Adrenal gland (tissue), 12 donors: ENCODE data around the gene TLE5. TPM values are rescaled to one million over a fixed set of nuclear protein-coding genes. Genes with fewer than 3 reads are reported as not detected.

Source experiments
- DNase-seq, 7 donors: peaks; one replicate each; pipeline ENCODE4 v3.0.0-alpha.2; 2019 to 2020
- H3K27ac ChIP-seq, 5 donors: fragments of 200-600 bp; sonication (generic) in 4 of 5; 1 replicate in 3 of 5; 2 replicates in 2 of 5; pipeline versions ENCODE4 v1.5.1 to v1.8.0; 2016 to 2020; ENCODE audit warnings: mild to moderate bottlenecking in 1 of 5
- H3K27me3 ChIP-seq: fragments of 200-600 bp; 2 replicates; pipeline ENCODE4 v1.8.0; 2021
- H3K36me3 ChIP-seq, 2 donors: fragments of 200-600 bp; replicated peaks in 1 of 2; 1 replicate in 1 of 2; 2 replicates in 1 of 2; pipeline versions ENCODE4 v1.5.1 to v1.8.0; 2018 to 2022
- H3K4me1 ChIP-seq, 2 donors: fragments of 200-600 bp; replicated peaks in 1 of 2; 1 replicate in 1 of 2; 2 replicates in 1 of 2; pipeline versions ENCODE4 v1.5.1 to v1.8.0; 2018 to 2021
- H3K4me3 ChIP-seq, 4 donors: fragments of 200-600 bp; sonication (generic) in 3 of 4; one replicate each; pipeline ENCODE4 v1.5.1; 2016 to 2018
- H3K9me3 ChIP-seq, 3 donors: fragments of 200-600 bp; sonication (generic) in 1 of 3; replicated peaks in 1 of 3; 1 replicate in 2 of 3; 2 replicates in 1 of 3; pipeline versions ENCODE4 v1.5.1 to v1.8.0; 2016 to 2021
- POLR2A ChIP-seq, 2 donors: fragments of 450-650 bp; IDR thresholded peaks; one replicate each; pipeline ENCODE4 v1.6.1; 2017; ENCODE audit warnings: antibody characterized with exemption in 2 of 2, mild to moderate bottlenecking in 2 of 2, moderate library complexity in 1 of 2
- WGBS, 4 donors: extraction: QIAGEN DNeasy Blood & Tissue Kit in 2 of 4; methylation state at CpG; one replicate each; pipeline versions ENCODE4 v1.1.5 to v1.1.7; 2013 to 2017; 5-methylcytosine and 5-hydroxymethylcytosine counted together
- intact Hi-C, 2 donors: fragments of 100-400 bp; cut with DNase I; formaldehyde crosslinking; loops; one replicate each; pipeline versions ENCODE4 v1.14.1 to v1.15.0; 2022 to 2023
- polyA plus RNA-seq, 3 donors: library from polyadenylated mRNA; stranded (reverse); fragments of 200-250 nt in 2 of 3; fragments of 350-450 nt in 1 of 3; fragmentation: Illumina TruSeq in 1 of 3; extraction: RNeasy Lipid Tissue Mini Kit (QIAGEN cat#74804) in 1 of 3; gene quantifications; one replicate each; pipeline ENCODE4 v1.2.3, GENCODE V29; 2013 to 2014
- total RNA-seq, 9 donors: library from RNA; depleted of rRNA in 4 of 9; stranded (reverse); fragments of >200 nt in 4 of 9; fragments of 120-200 nt in 1 of 9; fragmentation: NEBNext Ultra II Directional in 1 of 9; extraction: Animal tissue kit (Norgen Biotek cat#: 25700) in 1 of 9; gene quantifications; one replicate each; pipeline versions ENCODE4 v1.1.0 to v1.2.4, GENCODE V29; 2013 to 2023
- TF ChIP-seq, protein P1 (sequence below), 6 experiments: fragments of 450-650 bp in 4 of 6; fragments of 200-600 bp in 2 of 6; sonication (generic) in 1 of 6; IDR thresholded peaks; 1 replicate in 5 of 6; 2 replicates in 1 of 6; pipeline versions ENCODE4 v1.5.1 to v1.8.0; 2016 to 2021; ENCODE audit warnings: antibody characterized with exemption in 6 of 6, mild to moderate bottlenecking in 2 of 6, moderate library complexity in 1 of 6
- donor health status: healthy with polysubstance abuse.
- donor health status: Bipolar disorder and iron deficiency.
- donor health status: DM: yes; HTN: yes; CAD: no.
- donor health status: DM: no; HTN: no; CAD: no.
- donor health status: DM: no; HTN: no; CAD: no.
- donor health status: DM: yes; HTN: yes; CAD: no.

Gene TLE5
- total and polyA plus RNA-seq, 12 donors: 167 to 2,300 (median 670) TPM

DNA sequence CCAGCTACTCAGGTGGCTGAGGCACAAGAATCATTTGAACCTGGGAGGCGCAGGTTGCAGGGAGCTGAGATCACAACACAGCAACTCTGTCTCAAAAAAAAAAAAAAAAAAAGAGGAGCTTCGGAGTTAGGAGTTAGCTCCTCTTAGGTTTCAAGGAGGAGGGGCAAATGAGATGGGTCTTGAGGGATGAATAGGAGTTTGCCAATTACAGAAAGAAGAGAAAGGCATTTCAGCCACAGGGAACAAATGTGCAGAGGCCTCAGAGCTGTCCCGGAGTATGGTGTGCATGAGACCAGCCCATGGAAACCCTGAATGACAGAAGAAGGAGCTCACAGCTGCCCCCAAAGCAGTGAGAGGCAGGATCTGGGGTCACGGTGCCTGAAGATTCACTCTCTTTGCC is 57.8 kb downstream of the TLE5 start:
- no peak overlapping the region for H3K27ac ChIP-seq
- H3K4me3 ChIP-seq: no peak overlapping the region
- H3K4me1 ChIP-seq: no peaks in the 10 kb centered on the region
- TF ChIP-seq, protein P1, sequence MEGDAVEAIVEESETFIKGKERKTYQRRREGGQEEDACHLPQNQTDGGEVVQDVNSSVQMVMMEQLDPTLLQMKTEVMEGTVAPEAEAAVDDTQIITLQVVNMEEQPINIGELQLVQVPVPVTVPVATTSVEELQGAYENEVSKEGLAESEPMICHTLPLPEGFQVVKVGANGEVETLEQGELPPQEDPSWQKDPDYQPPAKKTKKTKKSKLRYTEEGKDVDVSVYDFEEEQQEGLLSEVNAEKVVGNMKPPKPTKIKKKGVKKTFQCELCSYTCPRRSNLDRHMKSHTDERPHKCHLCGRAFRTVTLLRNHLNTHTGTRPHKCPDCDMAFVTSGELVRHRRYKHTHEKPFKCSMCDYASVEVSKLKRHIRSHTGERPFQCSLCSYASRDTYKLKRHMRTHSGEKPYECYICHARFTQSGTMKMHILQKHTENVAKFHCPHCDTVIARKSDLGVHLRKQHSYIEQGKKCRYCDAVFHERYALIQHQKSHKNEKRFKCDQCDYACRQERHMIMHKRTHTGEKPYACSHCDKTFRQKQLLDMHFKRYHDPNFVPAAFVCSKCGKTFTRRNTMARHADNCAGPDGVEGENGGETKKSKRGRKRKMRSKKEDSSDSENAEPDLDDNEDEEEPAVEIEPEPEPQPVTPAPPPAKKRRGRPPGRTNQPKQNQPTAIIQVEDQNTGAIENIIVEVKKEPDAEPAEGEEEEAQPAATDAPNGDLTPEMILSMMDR (IDR thresholded peaks at IDR 0.05): no peak
- no peak for TF ChIP-seq POLR2A (IDR thresholded peaks at IDR 0.05)
- no peak for DNase-seq
- H3K9me3 ChIP-seq: no peaks in the 10 kb centered on the region
- peaks cover 0 to 18% of the 10 kb centered on the region in 2 donors for H3K36me3 ChIP-seq
- H3K27me3 ChIP-seq: no peaks in the 10 kb centered on the region
- WGBS, 4 donors: 85 to 99% (median 97%) methylated on average over 3 to 4 of the region's 4 CpGs
- intact Hi-C loops: no loop called here

DNA sequence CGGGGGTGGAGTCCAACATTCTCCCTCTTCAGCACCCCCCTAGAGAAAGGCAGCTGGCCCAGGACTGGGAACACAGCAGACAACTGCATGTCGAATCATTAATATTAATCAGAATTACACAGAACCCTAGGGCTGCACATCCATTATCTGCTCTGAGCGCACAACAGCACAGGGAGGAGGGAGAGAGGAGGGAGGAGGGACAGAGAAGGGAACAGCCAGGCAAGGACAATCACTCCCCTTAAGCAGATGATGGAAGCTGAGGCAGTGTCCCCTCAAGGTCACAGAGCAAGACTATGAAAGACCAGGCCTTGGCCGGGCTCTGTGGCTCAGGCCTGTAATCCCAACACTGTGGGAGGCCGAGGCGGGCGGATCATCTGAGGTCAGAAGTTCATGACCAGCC is 59.2 kb downstream of the TLE5 start:
- Histone ChIP-seq H3K27me3 (no peaks in the 10 kb centered on the region), H3K4me1 (no peaks in the 10 kb centered on the region), H3K4me3 (no peak overlapping the region), H3K9me3 (no peaks in the 10 kb centered on the region), H3K27ac (no peak overlapping the region), H3K36me3 (peaks cover 0 to 11% of the 10 kb centered on the region in 2 donors)
- TF ChIP-seq, protein P1 (IDR thresholded peaks at IDR 0.05): no peak
- TF ChIP-seq POLR2A (IDR thresholded peaks at IDR 0.05): no peak
- intact Hi-C loops: no loop called here
- DNase-seq: peak in 4 of 7 donors; percentile 36 to 68 (median 46)
- WGBS, 4 donors: 42 to 54% (median 49%) methylated on average over 6 to 7 of the region's 7 CpGs

Other genes starting within 250 kb of the TLE5 start
- 1 to 10 TPM; 1.6 to 6.4 (median 4.3) TPM for gene ZNF554, start 242.6 kb downstream of the TLE5 start, total RNA-seq
- 1 to 10 TPM; 2.7 to 6.9 (median 3.3) TPM for gene ZNF554, start 242.6 kb downstream of the TLE5 start, polyA plus RNA-seq
- 1 to 10 TPM; 2.5 to 7.2 (median 6.0) TPM for gene ZNF555, start 221.0 kb downstream of the TLE5 start, total RNA-seq
- 1 to 10 TPM; 1.9 to 5.7 (median 3.0) TPM for gene ZNF555, start 221.0 kb downstream of the TLE5 start, polyA plus RNA-seq
- under 1 TPM in 6 of 9 donors, not detected in 3; 0.06 to 0.45 (median 0.13) TPM for gene ZNF556, start 195.2 kb downstream of the TLE5 start, total RNA-seq
- gene ZNF556, start 195.2 kb downstream of the TLE5 start, polyA plus RNA-seq: under 1 TPM; 0.03 to 0.18 (median 0.08) TPM
- 1 to 10 TPM; 2.6 to 5.7 (median 3.5) TPM for gene ZNF57, start 161.6 kb downstream of the TLE5 start, total RNA-seq
- gene ZNF57, start 161.6 kb downstream of the TLE5 start, polyA plus RNA-seq: 1 to 10 TPM; 2.7 to 3.9 (median 3.4) TPM
- 10 to 100 TPM in 1 of 9 donors, 1 to 10 TPM in 8; 1.1 to 10.6 (median 3.9) TPM for gene ZNF77, start 117.5 kb downstream of the TLE5 start, total RNA-seq
- gene ZNF77, start 117.5 kb downstream of the TLE5 start, polyA plus RNA-seq: 1 to 10 TPM; 2.9 to 3.2 (median 3.1) TPM
- 1 to 10 TPM in 6 of 9 donors, under 1 TPM in 3; 0.48 to 3.2 (median 1.8) TPM for gene TLE6, start 84.9 kb downstream of the TLE5 start, total RNA-seq
- 10 to 100 TPM in 1 of 3 donors, 1 to 10 TPM in 2; 1.2 to 13.9 (median 6.3) TPM for gene TLE6, start 84.9 kb downstream of the TLE5 start, polyA plus RNA-seq
- gene TLE2, start 33.2 kb downstream of the TLE5 start, total RNA-seq: 100 to 1,000 TPM in 1 of 9 donors, 10 to 100 TPM in 7, 1 to 10 TPM in 1; 4.0 to 104 (median 55.6) TPM
- gene TLE2, start 33.2 kb downstream of the TLE5 start, polyA plus RNA-seq: 100 to 1,000 TPM in 1 of 3 donors, 10 to 100 TPM in 1, 1 to 10 TPM in 1; 8.4 to 106 (median 70.3) TPM
- gene GNA11, start 31.9 kb upstream of the TLE5 start, total RNA-seq: 10 to 100 TPM; 11.5 to 84.3 (median 64.2) TPM
- gene GNA11, start 31.9 kb upstream of the TLE5 start, polyA plus RNA-seq: 10 to 100 TPM; 20.6 to 38.3 (median 35.6) TPM
- gene GNA15, start 73.5 kb upstream of the TLE5 start, total RNA-seq: 10 to 100 TPM in 4 of 9 donors, 1 to 10 TPM in 4, under 1 TPM in 1; 0.61 to 16.3 (median 9.7) TPM
- gene GNA15, start 73.5 kb upstream of the TLE5 start, polyA plus RNA-seq: 1 to 10 TPM; 1.6 to 7.3 (median 5.8) TPM
- 1 to 10 TPM in 7 of 9 donors, under 1 TPM in 2; 0.78 to 5.5 (median 2.5) TPM for gene S1PR4, start 116.3 kb upstream of the TLE5 start, total RNA-seq
- 1 to 10 TPM in 2 of 3 donors, not detected in 1; 1.6 to 2.2 TPM for gene S1PR4, start 116.3 kb upstream of the TLE5 start, polyA plus RNA-seq
- 100 to 1,000 TPM in 4 of 9 donors, 10 to 100 TPM in 5; 51.5 to 193 (median 94.4) TPM for gene NCLN, start 123.4 kb upstream of the TLE5 start, total RNA-seq
- gene NCLN, start 123.4 kb upstream of the TLE5 start, polyA plus RNA-seq: 100 to 1,000 TPM in 1 of 3 donors, 10 to 100 TPM in 2; 57.6 to 127 (median 93.6) TPM
- 1 to 10 TPM in 1 of 9 donors, under 1 TPM in 4, not detected in 4; 0.08 to 1.6 (median 0.61) TPM for gene CELF5, start 162.2 kb upstream of the TLE5 start, total RNA-seq
- under 1 TPM; 0.40 to 0.60 (median 0.56) TPM for gene CELF5, start 162.2 kb upstream of the TLE5 start, polyA plus RNA-seq